A673 (cell line): ENCODE measurements around the gene IER3.

Source experiments
- CTCF ChIP-seq: fragments of 300-800, 200-600 bp; sonication (generic); conservative IDR thresholded peaks from 2 replicates; pipeline ENCODE4 v1.5.1; 2017; ENCODE audit warnings: low read depth, mild to moderate bottlenecking, antibody characterized with exemption, low read length, moderate library complexity, mixed read lengths
- EZH2 ChIP-seq: fragments of 200-600 bp; sonication (generic); IDR thresholded peaks from 2 replicates; pipeline ENCODE4 v1.6.1; 2017; ENCODE audit warnings: borderline replicate concordance, low read depth, mild to moderate bottlenecking, mixed read lengths, antibody characterized with exemption, low read length; ENCODE audit not compliant: poor library complexity, severe bottlenecking

DNA sequence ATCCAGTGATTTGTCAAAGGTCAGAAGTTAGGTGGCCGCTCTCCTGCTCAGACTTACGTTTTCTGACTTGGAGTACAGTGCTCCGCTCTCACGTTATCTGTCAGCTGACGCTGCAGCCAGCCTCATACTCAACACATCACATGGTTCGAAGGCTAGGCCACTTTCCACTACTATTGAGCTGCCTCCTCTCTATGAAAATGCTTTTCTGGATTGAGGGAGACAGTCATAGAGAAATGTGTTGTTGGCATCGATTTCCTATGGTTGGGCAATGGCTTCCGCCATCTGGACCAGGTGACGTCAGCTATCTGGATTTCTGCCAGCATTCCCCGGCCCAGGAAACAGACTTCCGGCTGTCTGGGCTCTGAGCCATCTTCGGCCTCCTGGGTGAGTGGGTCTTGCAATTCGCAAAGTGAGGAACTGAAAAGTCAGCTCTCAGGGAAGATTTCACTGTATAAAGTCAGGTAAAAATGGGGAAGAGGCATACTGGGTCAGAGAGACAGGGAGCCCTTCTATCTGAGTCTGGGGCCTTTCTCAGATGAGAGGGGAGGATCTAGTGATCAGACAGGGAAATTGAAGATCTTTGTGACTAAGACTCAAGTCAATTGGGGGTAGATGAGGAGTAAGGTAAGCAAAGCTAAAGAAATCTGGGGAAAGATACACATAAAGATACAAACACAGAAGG, 37.5 kb upstream of the IER3 start:
- TF ChIP-seq CTCF (no peak), EZH2 (no peak)
